Nephron (organoid): ENCODE results near the gene NR5A1.
A peak's percentile ranks its signal among the peaks of the same experiment; 100 is the strongest.

Experiments
- H3K27ac Mint-ChIP-seq, 3 experiments: 2 replicates each; pipeline ENCODE4 v1.8.0; 2020; ENCODE audit warnings: mixed read lengths in 3 of 3, mild to moderate bottlenecking in 2 of 3, moderate library complexity in 1 of 3
- H3K27me3 Mint-ChIP-seq: 2 replicates; pipeline ENCODE4 v1.8.0; 2021; ENCODE audit warnings: low read depth, mild to moderate bottlenecking, moderate library complexity, mixed read lengths
- H3K36me3 Mint-ChIP-seq: 2 replicates; pipeline ENCODE4 v1.8.0; 2020; ENCODE audit warnings: low read depth, mixed read lengths
- H3K4me1 Mint-ChIP-seq: 2 replicates; pipeline ENCODE4 v1.8.0; 2020; ENCODE audit warnings: mixed read lengths
- H3K4me3 Mint-ChIP-seq, 3 experiments: 2 replicates each; pipeline ENCODE4 v1.8.0; 2020; ENCODE audit warnings: mild to moderate bottlenecking in 3 of 3, mixed read lengths in 3 of 3, moderate library complexity in 2 of 3
- H3K9me3 Mint-ChIP-seq: 2 replicates; pipeline ENCODE4 v1.8.0; 2020; ENCODE audit warnings: mixed read lengths
- TF ChIP-seq, protein P1 (sequence below), 3 experiments: fragments of 200-600 bp; sonication (generic); IDR thresholded peaks; one replicate each; pipeline ENCODE4 v1.5.0; 2021; ENCODE audit warnings: antibody characterized with exemption in 3 of 3; ENCODE audit not compliant: unreplicated experiment in 3 of 3

NR5A1 gene

DNA sequence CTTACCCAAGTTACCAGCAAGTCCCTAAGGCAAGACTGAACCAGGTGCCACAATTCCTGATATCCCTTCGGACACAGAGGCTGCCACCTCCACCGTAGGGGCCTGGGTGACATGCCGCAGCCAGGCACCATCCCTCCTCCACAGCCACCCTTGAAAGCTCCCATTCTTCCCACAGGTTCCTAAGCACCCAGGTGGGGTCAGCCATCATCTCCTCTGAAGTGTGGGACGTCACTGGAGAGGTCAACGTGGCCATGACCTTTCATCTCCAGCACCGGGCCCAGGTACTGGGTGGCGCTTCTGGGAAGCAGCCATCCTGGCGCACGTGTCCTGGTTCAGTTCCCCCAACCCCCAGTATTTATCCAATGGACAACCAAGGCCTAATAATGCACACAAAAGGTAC, 48.8 kb downstream of the NR5A1 start:
- H3K9me3 Mint-ChIP-seq = peaks cover 2% of the 10 kb centered on the region
- H3K4me3 Mint-ChIP-seq = no peak overlapping the region
- H3K27me3 Mint-ChIP-seq = peaks cover 42% of the 10 kb centered on the region
- no peaks in the 10 kb centered on the region for H3K36me3 Mint-ChIP-seq
- TF ChIP-seq, protein P1, sequence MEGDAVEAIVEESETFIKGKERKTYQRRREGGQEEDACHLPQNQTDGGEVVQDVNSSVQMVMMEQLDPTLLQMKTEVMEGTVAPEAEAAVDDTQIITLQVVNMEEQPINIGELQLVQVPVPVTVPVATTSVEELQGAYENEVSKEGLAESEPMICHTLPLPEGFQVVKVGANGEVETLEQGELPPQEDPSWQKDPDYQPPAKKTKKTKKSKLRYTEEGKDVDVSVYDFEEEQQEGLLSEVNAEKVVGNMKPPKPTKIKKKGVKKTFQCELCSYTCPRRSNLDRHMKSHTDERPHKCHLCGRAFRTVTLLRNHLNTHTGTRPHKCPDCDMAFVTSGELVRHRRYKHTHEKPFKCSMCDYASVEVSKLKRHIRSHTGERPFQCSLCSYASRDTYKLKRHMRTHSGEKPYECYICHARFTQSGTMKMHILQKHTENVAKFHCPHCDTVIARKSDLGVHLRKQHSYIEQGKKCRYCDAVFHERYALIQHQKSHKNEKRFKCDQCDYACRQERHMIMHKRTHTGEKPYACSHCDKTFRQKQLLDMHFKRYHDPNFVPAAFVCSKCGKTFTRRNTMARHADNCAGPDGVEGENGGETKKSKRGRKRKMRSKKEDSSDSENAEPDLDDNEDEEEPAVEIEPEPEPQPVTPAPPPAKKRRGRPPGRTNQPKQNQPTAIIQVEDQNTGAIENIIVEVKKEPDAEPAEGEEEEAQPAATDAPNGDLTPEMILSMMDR (IDR thresholded peaks at IDR 0.05; ENCODE audit: unreplicated experiment in 3 of 3) = no peak
- H3K4me1 Mint-ChIP-seq = no peaks in the 10 kb centered on the region
- no peak overlapping the region for H3K27ac Mint-ChIP-seq

DNA sequence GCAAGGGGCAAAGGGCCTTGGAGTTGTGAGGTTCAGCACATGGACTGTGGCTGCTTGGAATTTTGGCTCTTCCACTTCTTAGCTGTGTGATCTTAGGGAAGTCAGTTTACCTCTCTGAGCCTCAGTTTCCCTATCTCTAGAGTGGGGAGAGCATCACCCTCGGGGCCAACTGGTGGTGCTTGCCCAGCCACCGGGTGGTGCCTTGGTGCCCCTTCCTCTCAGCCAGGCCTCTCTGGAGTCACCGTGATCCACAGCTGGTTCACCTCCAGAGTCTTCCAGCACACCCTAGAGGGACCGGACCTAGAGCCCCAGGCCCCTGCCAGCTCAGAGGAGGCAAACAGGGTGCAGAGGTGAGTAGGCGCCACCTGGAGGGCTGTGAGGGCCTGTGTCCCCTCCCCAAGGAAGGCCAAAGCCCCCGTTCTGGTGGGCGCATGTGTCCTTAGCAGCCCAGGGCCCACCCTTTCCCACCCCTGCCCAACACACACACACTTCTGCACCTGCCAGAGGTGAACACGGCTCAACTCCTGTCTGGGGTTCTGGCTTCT, 49.2 kb downstream of the NR5A1 start:
- H3K4me1 Mint-ChIP-seq = no peaks in the 10 kb centered on the region
- no peak overlapping the region for H3K4me3 Mint-ChIP-seq
- H3K36me3 Mint-ChIP-seq = no peaks in the 10 kb centered on the region
- no peak overlapping the region for H3K27ac Mint-ChIP-seq
- peaks cover 2% of the 10 kb centered on the region for H3K9me3 Mint-ChIP-seq
- TF ChIP-seq, protein P1 (IDR thresholded peaks at IDR 0.05; ENCODE audit: unreplicated experiment in 3 of 3) = no peak
- H3K27me3 Mint-ChIP-seq = peaks cover 39% of the 10 kb centered on the region

DNA sequence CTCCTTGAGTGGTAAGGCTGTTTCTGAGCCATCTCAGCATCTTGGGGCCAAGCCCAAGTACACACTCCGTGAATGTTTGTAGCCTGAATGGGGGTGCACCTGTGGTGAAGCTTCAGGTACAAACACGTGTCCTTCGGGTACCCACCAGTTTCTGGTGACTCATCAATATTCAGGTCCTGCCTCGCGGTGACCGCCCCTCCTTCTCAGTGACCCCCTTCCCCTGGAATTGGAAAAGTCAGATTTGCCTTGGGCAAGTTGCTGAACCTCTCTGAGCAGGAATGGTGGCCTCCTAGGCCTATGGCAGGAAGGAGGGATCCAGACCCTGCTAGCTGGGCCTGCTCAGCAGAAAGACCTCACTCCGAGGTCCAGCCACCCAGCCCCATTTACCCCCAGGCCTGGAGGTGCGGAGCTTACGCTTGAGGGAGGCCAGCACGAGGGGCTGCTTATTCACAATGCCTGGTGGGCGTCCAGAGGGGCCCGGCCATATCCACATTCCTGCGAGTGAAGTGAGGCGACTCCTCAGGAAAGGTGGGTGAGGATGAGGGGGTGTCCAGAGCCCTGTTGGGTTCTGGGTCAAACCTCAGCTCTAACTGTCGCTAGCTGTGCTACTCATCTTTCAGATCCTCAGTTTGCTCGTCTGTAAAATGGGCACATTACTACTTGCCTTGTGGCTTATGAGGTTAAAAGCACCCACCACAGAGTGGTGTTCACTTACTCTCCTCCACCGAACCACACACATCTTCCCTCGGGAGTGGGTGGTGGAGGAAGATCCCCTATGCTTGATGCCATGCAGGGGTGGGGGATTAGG, 49.9 kb downstream of the NR5A1 start:
- Mint-ChIP-seq H3K9me3 (no peaks in the 10 kb centered on the region), H3K27me3 (peaks cover 41% of the 10 kb centered on the region), H3K4me3 (no peak overlapping the region), H3K36me3 (no peaks in the 10 kb centered on the region), H3K4me1 (no peaks in the 10 kb centered on the region), H3K27ac (no peak overlapping the region)
- TF ChIP-seq, protein P1 (IDR thresholded peaks at IDR 0.05; ENCODE audit: unreplicated experiment in 3 of 3) = no peak

DNA sequence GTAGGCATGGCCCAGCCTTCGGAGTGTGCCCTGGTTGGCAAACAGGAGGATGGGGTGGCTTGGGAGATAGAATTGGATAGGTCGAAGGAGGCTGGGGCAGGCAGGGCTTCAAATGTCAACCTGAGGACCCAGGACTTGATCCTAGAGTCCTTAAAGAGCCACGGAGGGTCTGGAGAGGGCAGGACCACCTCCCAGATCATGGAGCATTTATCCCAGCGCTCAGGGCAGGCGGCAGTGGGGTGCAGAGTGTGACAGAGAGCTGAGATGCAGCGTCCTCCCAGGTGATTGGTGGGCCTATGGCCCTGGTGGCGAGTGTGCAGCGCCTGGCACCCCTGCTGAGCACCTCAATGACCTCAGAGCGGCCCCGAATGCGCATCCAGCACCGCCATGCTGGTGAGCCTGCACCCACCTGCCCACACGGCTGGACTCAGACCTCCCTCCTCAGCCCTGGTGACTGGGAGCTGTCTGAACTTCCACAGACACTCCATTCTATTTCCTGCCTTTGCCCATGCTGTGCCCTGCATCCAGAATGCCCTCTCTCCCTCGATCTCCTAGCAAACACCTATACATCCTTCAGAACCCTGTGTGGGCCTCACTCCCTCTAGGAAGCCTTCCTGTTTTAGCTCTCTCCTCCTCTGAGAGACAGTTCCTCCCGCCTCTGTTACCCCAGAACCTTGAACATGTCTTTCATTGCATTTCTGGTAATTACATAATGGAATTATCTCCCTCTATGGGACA, 50.7 kb downstream of the NR5A1 start:
- H3K27ac Mint-ChIP-seq = no peak overlapping the region
- H3K4me3 Mint-ChIP-seq = peak overlapping the region in 1 of 3 experiments; percentile 17
- H3K36me3 Mint-ChIP-seq = no peaks in the 10 kb centered on the region
- TF ChIP-seq, protein P1 (IDR thresholded peaks at IDR 0.05; ENCODE audit: unreplicated experiment in 3 of 3) = no peak
- peaks cover 49% of the 10 kb centered on the region for H3K27me3 Mint-ChIP-seq
- no peaks in the 10 kb centered on the region for H3K9me3 Mint-ChIP-seq
- H3K4me1 Mint-ChIP-seq = no peaks in the 10 kb centered on the region

DNA sequence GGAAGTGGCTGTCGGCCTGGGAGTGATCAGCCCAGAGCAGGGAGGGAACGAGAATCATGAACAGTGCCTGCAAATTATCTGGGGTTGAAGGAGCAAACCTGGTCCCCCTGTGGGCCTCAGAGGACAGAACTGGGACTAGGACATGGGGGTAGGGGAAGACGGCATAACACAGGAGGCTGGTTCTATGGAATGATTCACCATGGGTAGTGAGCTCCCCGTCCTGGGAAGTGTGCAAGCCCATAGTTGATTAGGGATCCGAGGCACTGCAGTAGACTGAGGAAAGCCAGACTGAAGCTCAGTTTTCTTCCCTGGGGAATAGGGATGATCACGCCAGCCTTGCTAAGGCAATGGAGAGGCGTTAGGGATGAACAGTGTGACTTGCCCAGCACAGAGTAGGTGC, 51.4 kb downstream of the NR5A1 start:
- H3K36me3 Mint-ChIP-seq = no peaks in the 10 kb centered on the region
- H3K4me1 Mint-ChIP-seq = peaks cover under 1% of the 10 kb centered on the region
- TF ChIP-seq, protein P1 (IDR thresholded peaks at IDR 0.05; ENCODE audit: unreplicated experiment in 3 of 3) = no peak
- no peak overlapping the region for H3K4me3 Mint-ChIP-seq
- H3K27me3 Mint-ChIP-seq = peaks cover 56% of the 10 kb centered on the region
- H3K27ac Mint-ChIP-seq = no peak overlapping the region
- H3K9me3 Mint-ChIP-seq = no peaks in the 10 kb centered on the region
